Endothelial cell of umbilical vein (primary cell): ENCODE measurements around the gene IBSP. TPM values are rescaled to one million over a fixed set of nuclear protein-coding genes. Genes with fewer than 3 reads are reported as not detected.
A peak's percentile ranks its signal among the peaks of the same experiment; 100 is the strongest.

Experiments used
- BruUV-seq: library from RNA; stranded (reverse); fragments of 400-500 nt; replicated peaks from 2 replicates; lab custom pipeline; 2021; lab: Mats Ljungman, UMichigan
- CTCF ChIA-PET: fragments of 300-600, 350-600 bp; sonication (Branson Sonifier 250); formaldehyde crosslinking; loops from one replicate; lab custom pipeline; 2021; ENCODE audit warnings: antibody characterized with exemption, inconsistent platforms; lab: Charles Lee
- POLR2A ChIA-PET: fragments of 300-600, 350-600 bp; sonication (Branson Sonifier 250); formaldehyde crosslinking; loops from one replicate; lab custom pipeline; 2021; ENCODE audit warnings: antibody characterized with exemption, inconsistent platforms; lab: Charles Lee
- DNase-seq: peaks from one replicate; pipeline ENCODE4 v3.0.0-alpha.2; 2011; ENCODE audit warnings: low read depth, low spot score
- FAIRE-seq: peaks from 2 replicates; lab custom pipeline; 2011; peaks lifted over from hg19 to GRCh38; lab: Jason Lieb, UNC
- H2AFZ ChIP-seq: 2 replicates; pipeline ENCODE4 v1.6.0; 2012; ENCODE audit warnings: low read depth, low read length, control low read depth, inconsistent platforms
- H3K27ac ChIP-seq: 2 replicates; pipeline ENCODE4 v1.5.1; 2011; ENCODE audit warnings: low read depth, mild to moderate bottlenecking, control low read depth, low read length, moderate library complexity; ENCODE audit not compliant: insufficient read depth
- H3K27me3 ChIP-seq, 2 experiments: 2 replicates each; pipeline versions ENCODE4 v1.6.0 to v1.6.1; 2011; ENCODE audit warnings: low read length in 2 of 2, mixed read lengths in 1 of 2; ENCODE audit not compliant: control insufficient read depth in 2 of 2, insufficient read depth in 2 of 2
- H3K36me3 ChIP-seq, 2 experiments: 2 replicates in 1 of 2; 3 replicates in 1 of 2; pipeline ENCODE4 v1.5.1; 2011; ENCODE audit warnings: low read length in 2 of 2, mild to moderate bottlenecking in 1 of 2, moderate library complexity in 1 of 2; ENCODE audit not compliant: control insufficient read depth in 2 of 2, insufficient read depth in 2 of 2; ENCODE audit errors: extremely low read depth in 1 of 2
- H3K4me1 ChIP-seq: 3 replicates; pipeline ENCODE4 v1.5.1; 2011; ENCODE audit warnings: mild to moderate bottlenecking, low read length; ENCODE audit not compliant: control insufficient read depth, insufficient read depth; ENCODE audit errors: extremely low read depth
- H3K4me2 ChIP-seq: 2 replicates; pipeline ENCODE4 v1.6.1; 2011; ENCODE audit warnings: low read length, control low read depth, mixed read lengths; ENCODE audit not compliant: insufficient read depth
- H3K4me3 ChIP-seq, 3 experiments: fragments of 200-600 bp in 1 of 3; sonication (generic), shearing (Covaris generic) in 1 of 3; replicated peaks in 1 of 3; 2 replicates each; pipeline ENCODE4 v1.5.1; 2011 to 2016; ENCODE audit warnings: control low read depth in 3 of 3, low read length in 3 of 3, mild to moderate bottlenecking in 2 of 3, inconsistent platforms in 1 of 3, low read depth in 1 of 3, moderate library complexity in 1 of 3; ENCODE audit not compliant: insufficient read depth in 1 of 3
- H3K79me2 ChIP-seq: 2 replicates; pipeline ENCODE4 v1.6.0; 2012; ENCODE audit warnings: low read length, inconsistent platforms; ENCODE audit not compliant: control insufficient read depth, insufficient read depth
- H3K9ac ChIP-seq: replicated peaks from 2 replicates; pipeline ENCODE3; 2011; ENCODE audit warnings: low read length, control low read depth; ENCODE audit not compliant: insufficient read depth; ENCODE audit errors: extremely low read depth
- H3K9me1 ChIP-seq: replicated peaks from 3 replicates; pipeline ENCODE4 v1.6.0; 2011; ENCODE audit warnings: mild to moderate bottlenecking, low read length; ENCODE audit not compliant: control insufficient read depth, insufficient read depth; ENCODE audit errors: extremely low read depth
- H3K9me3 ChIP-seq: replicated peaks from 2 replicates; pipeline ENCODE4 v1.5.1; 2012; ENCODE audit warnings: low read length, inconsistent platforms; ENCODE audit not compliant: control insufficient read depth, insufficient read depth
- H4K20me1 ChIP-seq: replicated peaks from 2 replicates; pipeline ENCODE3; 2011; ENCODE audit warnings: mild to moderate bottlenecking, low read length; ENCODE audit not compliant: control insufficient read depth, insufficient read depth; ENCODE audit errors: extremely low read depth
- EZH2 ChIP-seq: IDR thresholded peaks from 2 replicates; pipeline ENCODE4 v1.6.1; 2012; ENCODE audit warnings: borderline replicate concordance, low read depth, mild to moderate bottlenecking, moderate library complexity, low read length, inconsistent platforms; ENCODE audit not compliant: severe bottlenecking
- FOS ChIP-seq: IDR thresholded peaks from 2 replicates; pipeline ENCODE4 v1.6.1; 2011; ENCODE audit warnings: mild to moderate bottlenecking, low read length, moderate library complexity, borderline replicate concordance; ENCODE audit not compliant: insufficient read depth
- JUN ChIP-seq: IDR thresholded peaks from 2 replicates; pipeline ENCODE4 v1.6.1; 2011; ENCODE audit warnings: borderline replicate concordance, low read depth; ENCODE audit not compliant: insufficient read length, insufficient read depth
- MYC ChIP-seq: IDR thresholded peaks from one replicate; pipeline ENCODE4 v1.6.1; 2011; ENCODE audit warnings: mild to moderate bottlenecking, low read depth, low read length
- POLR2A ChIP-seq: IDR thresholded peaks from 2 replicates; pipeline ENCODE4 v1.6.1; 2012; ENCODE audit warnings: low read depth, mild to moderate bottlenecking, control low read depth, low read length
- POLR2AphosphoS5 ChIP-seq: IDR thresholded peaks from 2 replicates; pipeline ENCODE4 v1.6.1; 2012; ENCODE audit warnings: low read depth, mild to moderate bottlenecking, control low read depth, low read length, moderate library complexity; ENCODE audit not compliant: insufficient read depth
- dilution Hi-C: fragments of 300-500 bp; cut with MboI; formaldehyde crosslinking; loops from one replicate; pipeline ENCODE4 v1.15.0; 2019; ENCODE audit warnings: low sequenced_read_pairs; ENCODE audit not compliant: extremely low pct_ligation_motif_present
- intact Hi-C: fragments of 100-400 bp; cut with micrococcal nuclease; formaldehyde crosslinking; loops from one replicate; pipeline ENCODE4 v1.10.0; 2022
- polyA plus RNA-seq, 4 experiments: library from polyadenylated mRNA; depleted of rRNA in 3 of 4; stranded (reverse) in 3 of 4; unstranded in 1 of 4; fragments of >200 nt; gene quantifications; 2 replicates each; pipeline versions ENCODE4 v1.2.1 to v1.2.3, GENCODE V29; 2011 to 2012; ENCODE audit warnings: missing spikeins in 1 of 4
- total RNA-seq: library from RNA; stranded (reverse); gene quantifications from 2 replicates; pipeline ENCODE4 v1.2.3, GENCODE V29; 2021
- TF ChIP-seq, protein P1 (sequence below), 2 donors: IDR thresholded peaks; 1 replicate in 1 of 2; 2 replicates in 1 of 2; pipeline ENCODE4 v1.5.1; 2011; ENCODE audit warnings: low read length in 2 of 2, mild to moderate bottlenecking in 2 of 2, moderate library complexity in 2 of 2, control low read depth in 1 of 2, inconsistent platforms in 1 of 2, low read depth in 1 of 2; ENCODE audit not compliant: insufficient read depth in 1 of 2; ENCODE audit errors: extremely low read depth in 1 of 2
- TF ChIP-seq, protein P2 (sequence below): IDR thresholded peaks from 2 replicates; pipeline ENCODE4 v1.6.1; 2011; ENCODE audit not compliant: insufficient read depth, insufficient read length

The IBSP gene
- total and polyA plus RNA-seq, 2 donors (not counting 3 experiments of a cell fraction or from before 2014, with no cell fraction given) = not detected

DNA sequence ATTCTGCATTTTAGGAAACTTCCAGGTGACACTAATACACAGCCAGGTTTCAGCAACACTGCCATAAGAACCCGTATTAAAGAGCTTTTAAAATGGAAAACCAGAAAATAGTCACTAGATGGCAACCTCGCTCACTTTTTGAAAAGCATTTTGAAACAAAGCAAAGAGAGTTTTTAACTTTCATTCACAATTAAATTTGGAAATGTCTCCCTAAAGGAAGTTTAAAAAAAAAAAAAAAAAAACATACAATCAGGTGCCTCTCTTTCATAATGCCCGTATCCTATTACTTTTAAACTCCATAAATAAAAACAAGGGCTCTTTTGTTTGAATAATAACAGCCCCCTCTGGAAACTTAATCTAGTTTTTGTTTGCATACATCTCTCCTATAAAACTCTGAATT is 53.8 kb downstream of the IBSP start:
- H3K27ac ChIP-seq = no peak overlapping the region
- BruUV-seq = no TSS peak
- no peak overlapping the region for H3K4me3 ChIP-seq
- no peaks in the 10 kb centered on the region for H3K79me2 ChIP-seq
- ChIA-PET CTCF (interaction anchor here (0.6 to 12.0 kb wide), 49 partner anchors 8 to 662 kb away, joined by 3 to 412 read pairs (median 4); partner anchors contain the start of genes MEPE and SPP1), POLR2A (no interaction called here)
- H3K4me2 ChIP-seq = no peak overlapping the region
- FAIRE-seq = peak; percentile 91
- no peaks in the 10 kb centered on the region for H3K9me1 ChIP-seq
- dilution Hi-C loops = no loop called here
- TF ChIP-seq EZH2 (no peak), MYC (no peak), JUN (no peak), FOS (no peak), POLR2A (no peak), POLR2AphosphoS5 (no peak)
- TF ChIP-seq, protein P1, sequence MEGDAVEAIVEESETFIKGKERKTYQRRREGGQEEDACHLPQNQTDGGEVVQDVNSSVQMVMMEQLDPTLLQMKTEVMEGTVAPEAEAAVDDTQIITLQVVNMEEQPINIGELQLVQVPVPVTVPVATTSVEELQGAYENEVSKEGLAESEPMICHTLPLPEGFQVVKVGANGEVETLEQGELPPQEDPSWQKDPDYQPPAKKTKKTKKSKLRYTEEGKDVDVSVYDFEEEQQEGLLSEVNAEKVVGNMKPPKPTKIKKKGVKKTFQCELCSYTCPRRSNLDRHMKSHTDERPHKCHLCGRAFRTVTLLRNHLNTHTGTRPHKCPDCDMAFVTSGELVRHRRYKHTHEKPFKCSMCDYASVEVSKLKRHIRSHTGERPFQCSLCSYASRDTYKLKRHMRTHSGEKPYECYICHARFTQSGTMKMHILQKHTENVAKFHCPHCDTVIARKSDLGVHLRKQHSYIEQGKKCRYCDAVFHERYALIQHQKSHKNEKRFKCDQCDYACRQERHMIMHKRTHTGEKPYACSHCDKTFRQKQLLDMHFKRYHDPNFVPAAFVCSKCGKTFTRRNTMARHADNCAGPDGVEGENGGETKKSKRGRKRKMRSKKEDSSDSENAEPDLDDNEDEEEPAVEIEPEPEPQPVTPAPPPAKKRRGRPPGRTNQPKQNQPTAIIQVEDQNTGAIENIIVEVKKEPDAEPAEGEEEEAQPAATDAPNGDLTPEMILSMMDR (IDR thresholded peaks at IDR 0.05; ENCODE audit: extremely low read depth in 1 of 2, insufficient read depth in 1 of 2, low read depth in 1 of 2, low read length in 2 of 2) = peak; percentile 18 to 28
- TF ChIP-seq, protein P2, sequence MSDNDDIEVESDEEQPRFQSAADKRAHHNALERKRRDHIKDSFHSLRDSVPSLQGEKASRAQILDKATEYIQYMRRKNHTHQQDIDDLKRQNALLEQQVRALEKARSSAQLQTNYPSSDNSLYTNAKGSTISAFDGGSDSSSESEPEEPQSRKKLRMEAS = no peak
- DNase-seq = peak; percentile 73
- H3K9ac ChIP-seq = no peak overlapping the region
- no peaks in the 10 kb centered on the region for H3K36me3 ChIP-seq
- H3K27me3 ChIP-seq = no peaks in the 10 kb centered on the region
- H3K9me3 ChIP-seq = no peaks in the 10 kb centered on the region
- intact Hi-C loops = loop anchor here (1.0 to 10.0 kb wide), 4 partner anchors 120 to 662 kb away; no protein-coding TSS in a partner anchor
- H3K4me1 ChIP-seq = no peaks in the 10 kb centered on the region
- H4K20me1 ChIP-seq = no peaks in the 10 kb centered on the region
- no peak overlapping the region for H2AFZ ChIP-seq
